Spleen (tissue), 7 donors: Measurements from ENCODE around the gene SLC23A2.

Experiments used
- CTCF ChIP-seq, 11 experiments: fragments of 200-600 bp in 7 of 11; fragments of 450-650 bp in 4 of 11; sonication (generic) in 4 of 11; IDR thresholded peaks in 8 of 11; conservative IDR thresholded peaks in 3 of 11; 1 replicate in 7 of 11; 2 replicates in 4 of 11; pipeline versions ENCODE4 v1.4.0 to v1.8.0; 2016 to 2021; ENCODE audit warnings: antibody characterized with exemption in 11 of 11, inconsistent platforms in 4 of 11, mild to moderate bottlenecking in 1 of 11
- POLR2A ChIP-seq, 3 donors: fragments of 450-650 bp; IDR thresholded peaks; one replicate each; pipeline ENCODE4 v1.5.1; 2017; ENCODE audit warnings: antibody characterized with exemption in 3 of 3, mild to moderate bottlenecking in 1 of 3
- POLR2AphosphoS5 ChIP-seq, 3 donors: sonication (generic); formaldehyde crosslinking; IDR thresholded peaks; one replicate each; pipeline ENCODE4 v1.5.1; 2017; ENCODE audit warnings: antibody characterized with exemption in 3 of 3
- donor health status: DM: no; HTN: no; CAD: no; lungs with moderate emphysema.
- donor health status: DM: no; HTN: no; CAD: no.
- donor health status: DM: no; HTN: no; CAD: no.

GRCh38 chr20:4858000-4858399 is 143.3 kb downstream of the SLC23A2 start:
- TF ChIP-seq POLR2A (IDR thresholded peaks at IDR 0.05) = no peak
- TF ChIP-seq CTCF (IDR thresholded peaks at IDR 0.05 in 8 of 11, conservative IDR thresholded peaks at IDR 0.05 in 3 of 11) = no peak
- TF ChIP-seq POLR2AphosphoS5 (IDR thresholded peaks at IDR 0.05) = no peak
